Smooth muscle cell (in vitro differentiated cells): ENCODE results near the gene LRIG1. TPM values are rescaled to one million over a fixed set of nuclear protein-coding genes. Genes with fewer than 3 reads are reported as not detected.

Experiments
- DNase-seq: peaks from one replicate; lab custom pipeline; 2025; ENCODE audit not compliant: unreplicated experiment; lab: John Stamatoyannopoulos, UW
- H2AFZ ChIP-seq: fragments of 200-600 bp; sonication (generic); 2 replicates; pipeline ENCODE4 v1.6.0; 2016; ENCODE audit warnings: antibody characterized with exemption, low read depth, mild to moderate bottlenecking
- H3F3A ChIP-seq: fragments of 200-600 bp; sonication (generic); 2 replicates; pipeline ENCODE4 v1.6.0; 2017; ENCODE audit warnings: antibody characterized with exemption, low read depth
- H3K27ac ChIP-seq: fragments of 200-600 bp; sonication (generic); 2 replicates; pipeline ENCODE4 v1.5.1; 2016; ENCODE audit warnings: low read depth, mild to moderate bottlenecking
- H3K27me3 ChIP-seq: fragments of 200-600 bp; sonication (generic); 2 replicates; pipeline ENCODE4 v1.6.1; 2016; ENCODE audit warnings: low read depth, mild to moderate bottlenecking
- H3K36me3 ChIP-seq: fragments of 200-600 bp; sonication (generic); 2 replicates; pipeline ENCODE4 v1.5.1; 2016; ENCODE audit warnings: low read depth
- H3K4me1 ChIP-seq: fragments of 200-600 bp; sonication (generic); 2 replicates; pipeline ENCODE4 v1.5.1; 2016; ENCODE audit warnings: low read depth
- H3K4me2 ChIP-seq: fragments of 200-600 bp; sonication (generic); 2 replicates; pipeline ENCODE4 v1.6.0; 2016; ENCODE audit warnings: mild to moderate bottlenecking
- H3K4me3 ChIP-seq: fragments of 200-600 bp; sonication (generic); 2 replicates; pipeline ENCODE4 v1.5.1; 2016; ENCODE audit warnings: mild to moderate bottlenecking
- H3K79me2 ChIP-seq: fragments of 200-600 bp; sonication (generic); 2 replicates; pipeline ENCODE4 v1.6.0; 2016; ENCODE audit warnings: low read depth, mild to moderate bottlenecking
- H3K9ac ChIP-seq: fragments of 200-600 bp; sonication (generic); 2 replicates; pipeline ENCODE4 v1.6.0; 2016; ENCODE audit warnings: low read depth
- H3K9me3 ChIP-seq: fragments of 200-600 bp; sonication (generic); replicated peaks from 2 replicates; pipeline ENCODE4 v1.5.1; 2016; ENCODE audit warnings: low read depth
- H4K20me1 ChIP-seq: fragments of 200-600 bp; sonication (generic); 2 replicates; pipeline ENCODE4 v1.6.0; 2016; ENCODE audit warnings: low read depth
- CTCF ChIP-seq: fragments of 200-600 bp; sonication (generic); IDR thresholded peaks from 2 replicates; pipeline ENCODE4 v1.5.1; 2017; ENCODE audit warnings: borderline replicate concordance, mild to moderate bottlenecking, antibody characterized with exemption; ENCODE audit not compliant: insufficient read depth, poor library complexity, severe bottlenecking
- WGBS: methylation state at CpG from one replicate; pipeline ENCODE4 v1.1.7; 2016; ENCODE audit warnings: low lambda C conversion rate; 5-methylcytosine and 5-hydroxymethylcytosine counted together
- polyA plus RNA-seq: library from polyadenylated mRNA; unstranded; fragments of >200 nt; fragmentation: Nextera tagmentation; extraction: Ambion mirVana; gene quantifications from 2 replicates; pipeline ENCODE4 v1.2.1, GENCODE V29; 2016
- total RNA-seq: library from RNA; depleted of rRNA; stranded (reverse); fragments of >200 nt; gene quantifications from 2 replicates; pipeline ENCODE4 v1.2.3, GENCODE V29; 2014

LRIG1 gene
- total RNA-seq, result 26.5 and 28.1 TPM in 2 replicates
- polyA plus RNA-seq, result 22.9 and 31.3 TPM in 2 replicates

GRCh38 chr3:66500576-66501482, at the start of gene LRIG1:
LRIG1 (minus strand) TSS chr3:66501022; CDS start chr3:66500407, 615 bp downstream.
- Histone ChIP-seq H3K79me2 (peaks cover 37% of the 10 kb centered on the region), H4K20me1 (peaks cover 36% of the 10 kb centered on the region), H3K4me3 (peak within 1 kb of the TSS; percentile 82), H2AFZ (peak within 1 kb of the TSS; percentile 63), H3K9me3 (no peaks in the 10 kb centered on the region), H3K27me3 (peaks cover 29% of the 10 kb centered on the region), H3K27ac (peak within 1 kb of the TSS; percentile 18), H3K4me1 (peaks cover 36% of the 10 kb centered on the region), H3K36me3 (no peaks in the 10 kb centered on the region), H3K4me2 (peak within 1 kb of the TSS; percentile 93), H3F3A (no peaks in the 10 kb centered on the region), H3K9ac (peak within 1 kb of the TSS; percentile 51)
- DNase-seq, result peak; percentile 94
- 1% methylated on average over 84 of the region's 109 CpGs for WGBS
- TF ChIP-seq CTCF, result no peak

- Histone ChIP-seq H3K4me2 (no peak overlapping the region), H3K4me3 (no peak overlapping the region), H3K9ac (no peak overlapping the region), H3K9me3 (no peaks in the 10 kb centered on the region), H3K27me3 (no peaks in the 10 kb centered on the region), H3K79me2 (no peaks in the 10 kb centered on the region), H4K20me1 (no peaks in the 10 kb centered on the region), H3K27ac (no peak overlapping the region), H3K36me3 (no peaks in the 10 kb centered on the region), H2AFZ (no peak overlapping the region), H3F3A (no peaks in the 10 kb centered on the region), H3K4me1 (no peaks in the 10 kb centered on the region)
- TF ChIP-seq CTCF, result no peak
- WGBS, result 98% methylated on average over 40 of the region's 43 CpGs
- DNase-seq, result no peak
Measured at GRCh38 chr3:66544619-66545429, 44.0 kb upstream of the LRIG1 start.

- Histone ChIP-seq H3K4me2 (no peak overlapping the region), H3K79me2 (no peaks in the 10 kb centered on the region), H2AFZ (no peak overlapping the region), H3F3A (no peaks in the 10 kb centered on the region), H3K9me3 (no peaks in the 10 kb centered on the region), H3K27me3 (no peaks in the 10 kb centered on the region), H3K27ac (no peak overlapping the region), H3K9ac (no peak overlapping the region), H3K4me3 (no peak overlapping the region), H3K4me1 (peaks cover 9% of the 10 kb centered on the region), H4K20me1 (no peaks in the 10 kb centered on the region), H3K36me3 (no peaks in the 10 kb centered on the region)
- DNase-seq, result no peak
- 85% methylated on average over 2 of the region's 2 CpGs for WGBS
- no peak for TF ChIP-seq CTCF
Measured at GRCh38 chr3:66542153-66542552, 41.3 kb upstream of the LRIG1 start.
